NCI-H1694 (cell line): ENCODE results near the gene SYNJ2.
A peak's percentile ranks its signal among the peaks of the same experiment; 100 is the strongest.

Experiments used
- DNase-seq: peaks from one replicate; lab custom pipeline; 2025; lab: John Stamatoyannopoulos, UW

Gene SYNJ2

GRCh38 chr6:158026901-158027589 lies 45.4 kb downstream of the SYNJ2 start:
- DNase-seq: no peak

- DNase-seq: peak; percentile 15
Observed at GRCh38 chr6:158027590-158028285, 46.1 kb downstream of the SYNJ2 start.

GRCh38 chr6:158028421-158028820 lies 46.8 kb downstream of the SYNJ2 start:
- DNase-seq: no peak

- DNase-seq: no peak
Observed at GRCh38 chr6:158028876-158029275, 47.2 kb downstream of the SYNJ2 start.

GRCh38 chr6:158029668-158030230 lies 48.1 kb downstream of the SYNJ2 start:
- no peak for DNase-seq

GRCh38 chr6:158030380-158031300 lies 49.0 kb downstream of the SYNJ2 start:
- DNase-seq: peak; percentile 6

GRCh38 chr6:158031381-158032353 lies 50.0 kb downstream of the SYNJ2 start:
- peak; percentile 11 for DNase-seq

GRCh38 chr6:158032354-158032733 lies 50.7 kb downstream of the SYNJ2 start:
- no peak for DNase-seq

GRCh38 chr6:158033077-158033750 lies 51.6 kb downstream of the SYNJ2 start:
- DNase-seq: no peak

- DNase-seq: no peak
Observed at GRCh38 chr6:158033751-158034702, 52.4 kb downstream of the SYNJ2 start.

GRCh38 chr6:158036261-158036660 lies 54.6 kb downstream of the SYNJ2 start:
- DNase-seq: no peak

GRCh38 chr6:158037021-158037420 lies 55.4 kb downstream of the SYNJ2 start:
- DNase-seq: no peak

GRCh38 chr6:158037771-158038170 lies 56.1 kb downstream of the SYNJ2 start:
- DNase-seq: no peak

GRCh38 chr6:158038291-158039177 lies 56.9 kb downstream of the SYNJ2 start:
- no peak for DNase-seq

- no peak for DNase-seq
Observed at GRCh38 chr6:158039178-158039557, 57.5 kb downstream of the SYNJ2 start.

GRCh38 chr6:158039571-158040050 lies 57.9 kb downstream of the SYNJ2 start:
- no peak for DNase-seq

GRCh38 chr6:158040051-158040803 lies 58.6 kb downstream of the SYNJ2 start:
- no peak for DNase-seq
